NCI-H774 (cell line): Measurements from ENCODE around the gene SPARC.

Experiments used
- DNase-seq: peaks from one replicate; lab custom pipeline; 2025; lab: John Stamatoyannopoulos, UW

SPARC gene

GRCh38 chr5:151620461-151620840 lies 66.3 kb downstream of the SPARC start:
- no peak for DNase-seq

GRCh38 chr5:151619812-151620460 lies 66.8 kb downstream of the SPARC start:
- DNase-seq: no peak

GRCh38 chr5:151618907-151619306 lies 67.8 kb downstream of the SPARC start:
- DNase-seq: no peak

- DNase-seq: no peak
Observed at GRCh38 chr5:151617841-151618710, 68.6 kb downstream of the SPARC start.

GRCh38 chr5:151617383-151617840 lies 69.3 kb downstream of the SPARC start:
- DNase-seq: no peak

GRCh38 chr5:151615431-151615830 lies 71.3 kb downstream of the SPARC start:
- DNase-seq: no peak

- no peak for DNase-seq
Observed at GRCh38 chr5:151614565-151614964, 72.2 kb downstream of the SPARC start.

GRCh38 chr5:151612689-151613427 lies 73.9 kb downstream of the SPARC start:
- DNase-seq: no peak

GRCh38 chr5:151611127-151611775 lies 75.5 kb downstream of the SPARC start:
- DNase-seq: no peak
